ENCODE data around the gene RRP12. TPM values are rescaled to one million over a fixed set of nuclear protein-coding genes. Genes with fewer than 3 reads are reported as not detected.
"Not testable (repeated sequence)": the region's sequence is repeated elsewhere in the genome, so short reads cannot be mapped to it uniquely, and the experiment has no call there.

RRP12 gene
- polyA plus RNA-seq, 1 experiment = 10.6 TPM

DNA sequence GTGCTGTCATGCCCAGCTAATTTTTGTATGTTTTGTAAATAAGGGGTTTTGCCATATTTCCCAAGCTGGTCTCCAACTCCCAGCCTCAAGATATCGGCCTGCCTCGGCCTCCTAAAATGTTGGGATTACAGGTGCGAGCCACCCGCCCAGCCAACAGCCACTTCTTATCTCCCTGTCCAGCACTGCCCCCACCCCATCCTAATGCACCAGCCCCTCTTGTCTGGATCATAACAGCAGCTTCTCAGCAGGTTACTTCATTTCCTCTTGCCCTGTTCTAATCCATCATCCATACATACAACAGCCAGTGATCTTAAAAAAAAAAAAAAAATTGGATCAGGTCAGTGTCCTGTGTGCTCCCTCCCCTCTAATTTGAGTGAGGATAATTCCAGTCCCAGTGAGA lies 53.8 kb downstream of the RRP12 start:
- H3K27me3 ChIP-seq (ENCODE audit: control insufficient read depth, insufficient read depth, low read length) = no peaks in the 10 kb centered on the region
- ChIA-PET POLR2A (no interaction called here), CTCF (interaction anchor here (1.2 kb wide), 1 partner anchor 69 kb away, joined by 3 read pairs; no protein-coding TSS in a partner anchor)
- no peak overlapping the region for H3K4me3 ChIP-seq (ENCODE audit: low read depth, low read length)
- no peak for DNase-seq (ENCODE audit: low read depth, low spot score)
- no peaks in the 10 kb centered on the region for H3K9me3 ChIP-seq (ENCODE audit: control insufficient read depth, insufficient read depth, low read length)
- H3K27ac ChIP-seq (ENCODE audit: low read depth, low read length) = no peak overlapping the region
- TF ChIP-seq, protein P1, sequence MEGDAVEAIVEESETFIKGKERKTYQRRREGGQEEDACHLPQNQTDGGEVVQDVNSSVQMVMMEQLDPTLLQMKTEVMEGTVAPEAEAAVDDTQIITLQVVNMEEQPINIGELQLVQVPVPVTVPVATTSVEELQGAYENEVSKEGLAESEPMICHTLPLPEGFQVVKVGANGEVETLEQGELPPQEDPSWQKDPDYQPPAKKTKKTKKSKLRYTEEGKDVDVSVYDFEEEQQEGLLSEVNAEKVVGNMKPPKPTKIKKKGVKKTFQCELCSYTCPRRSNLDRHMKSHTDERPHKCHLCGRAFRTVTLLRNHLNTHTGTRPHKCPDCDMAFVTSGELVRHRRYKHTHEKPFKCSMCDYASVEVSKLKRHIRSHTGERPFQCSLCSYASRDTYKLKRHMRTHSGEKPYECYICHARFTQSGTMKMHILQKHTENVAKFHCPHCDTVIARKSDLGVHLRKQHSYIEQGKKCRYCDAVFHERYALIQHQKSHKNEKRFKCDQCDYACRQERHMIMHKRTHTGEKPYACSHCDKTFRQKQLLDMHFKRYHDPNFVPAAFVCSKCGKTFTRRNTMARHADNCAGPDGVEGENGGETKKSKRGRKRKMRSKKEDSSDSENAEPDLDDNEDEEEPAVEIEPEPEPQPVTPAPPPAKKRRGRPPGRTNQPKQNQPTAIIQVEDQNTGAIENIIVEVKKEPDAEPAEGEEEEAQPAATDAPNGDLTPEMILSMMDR (IDR thresholded peaks at IDR 0.05; ENCODE audit: low read depth, low read length) = no peak

DNA sequence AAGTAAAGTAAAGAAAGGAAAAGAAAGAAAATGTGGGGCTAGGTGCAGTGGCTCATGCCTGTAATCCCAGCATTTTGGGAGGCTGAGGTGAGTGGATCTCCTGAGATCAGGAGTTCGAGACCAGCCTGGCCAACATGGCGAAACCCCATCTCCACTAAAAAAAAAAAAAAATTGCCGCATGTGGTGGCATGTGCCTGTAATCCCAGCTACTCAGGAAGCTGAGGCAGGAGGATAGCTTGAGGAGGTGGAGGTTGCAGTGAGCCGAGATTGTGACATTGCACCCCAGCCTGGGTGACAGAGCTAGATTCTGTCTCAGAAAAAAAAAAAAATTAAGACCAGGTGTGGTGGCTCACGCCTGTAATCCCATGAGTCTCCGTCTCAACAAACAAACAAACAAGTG lies 57.5 kb downstream of the RRP12 start:
- DNase-seq (ENCODE audit: low read depth, low spot score); H3K27ac ChIP-seq (ENCODE audit: low read depth, low read length); POLR2A ChIA-PET; H3K4me3 ChIP-seq (ENCODE audit: low read depth, low read length); H3K27me3 ChIP-seq (ENCODE audit: control insufficient read depth, insufficient read depth, low read length); H3K9me3 ChIP-seq (ENCODE audit: control insufficient read depth, insufficient read depth, low read length); CTCF ChIA-PET: not testable (repeated sequence)

GRCh38 chr10:97341416-97341815 lies 59.7 kb downstream of the RRP12 start:
- Histone ChIP-seq H3K4me3 (ENCODE audit: low read depth, low read length) (no peak overlapping the region), H3K9me3 (ENCODE audit: control insufficient read depth, insufficient read depth, low read length) (no peaks in the 10 kb centered on the region), H3K27me3 (ENCODE audit: control insufficient read depth, insufficient read depth, low read length) (peaks cover 24% of the 10 kb centered on the region), H3K27ac (ENCODE audit: low read depth, low read length) (no peak overlapping the region)
- POLR2A ChIA-PET = interaction anchor here (0.6 kb wide), 1 partner anchor 61 kb away, joined by 3 read pairs; no protein-coding TSS in a partner anchor
- TF ChIP-seq, protein P1 (IDR thresholded peaks at IDR 0.05; ENCODE audit: low read depth, low read length) = no peak
- DNase-seq (ENCODE audit: low read depth, low spot score) = no peak
- CTCF ChIA-PET = no interaction called here

DNA sequence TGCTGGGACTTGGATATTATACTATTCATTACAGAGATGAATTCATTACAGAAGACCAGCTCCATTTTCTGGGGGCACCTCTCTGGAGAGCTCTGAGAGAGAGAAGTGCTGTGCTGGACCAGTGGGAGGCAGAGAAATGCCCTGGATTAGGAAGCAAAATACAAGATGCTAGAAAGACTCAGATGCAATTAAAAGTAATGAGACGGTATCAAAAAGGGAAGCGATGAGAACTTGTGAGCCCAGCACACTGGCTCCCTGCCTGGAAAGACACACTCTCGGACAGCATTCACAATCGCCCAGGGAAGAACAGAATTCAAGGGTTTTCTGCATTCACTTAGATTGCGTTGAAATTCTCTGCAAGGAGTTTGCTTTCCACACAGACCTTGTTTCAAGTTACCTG lies 63.1 kb downstream of the RRP12 start:
- ChIA-PET CTCF (no interaction called here), POLR2A (interaction anchor here (0.6 to 0.7 kb wide), 2 partner anchors 36 to 349 kb away, joined by 3 to 5 read pairs; partner anchors contain the start of gene AVPI1)
- H3K4me3 ChIP-seq (ENCODE audit: low read depth, low read length) = no peak overlapping the region
- no peak overlapping the region for H3K27ac ChIP-seq (ENCODE audit: low read depth, low read length)
- TF ChIP-seq, protein P1 (IDR thresholded peaks at IDR 0.05; ENCODE audit: low read depth, low read length) = no peak
- DNase-seq (ENCODE audit: low read depth, low spot score) = no peak
- H3K27me3 ChIP-seq (ENCODE audit: control insufficient read depth, insufficient read depth, low read length) = peaks cover 36% of the 10 kb centered on the region
- no peaks in the 10 kb centered on the region for H3K9me3 ChIP-seq (ENCODE audit: control insufficient read depth, insufficient read depth, low read length)

DNA sequence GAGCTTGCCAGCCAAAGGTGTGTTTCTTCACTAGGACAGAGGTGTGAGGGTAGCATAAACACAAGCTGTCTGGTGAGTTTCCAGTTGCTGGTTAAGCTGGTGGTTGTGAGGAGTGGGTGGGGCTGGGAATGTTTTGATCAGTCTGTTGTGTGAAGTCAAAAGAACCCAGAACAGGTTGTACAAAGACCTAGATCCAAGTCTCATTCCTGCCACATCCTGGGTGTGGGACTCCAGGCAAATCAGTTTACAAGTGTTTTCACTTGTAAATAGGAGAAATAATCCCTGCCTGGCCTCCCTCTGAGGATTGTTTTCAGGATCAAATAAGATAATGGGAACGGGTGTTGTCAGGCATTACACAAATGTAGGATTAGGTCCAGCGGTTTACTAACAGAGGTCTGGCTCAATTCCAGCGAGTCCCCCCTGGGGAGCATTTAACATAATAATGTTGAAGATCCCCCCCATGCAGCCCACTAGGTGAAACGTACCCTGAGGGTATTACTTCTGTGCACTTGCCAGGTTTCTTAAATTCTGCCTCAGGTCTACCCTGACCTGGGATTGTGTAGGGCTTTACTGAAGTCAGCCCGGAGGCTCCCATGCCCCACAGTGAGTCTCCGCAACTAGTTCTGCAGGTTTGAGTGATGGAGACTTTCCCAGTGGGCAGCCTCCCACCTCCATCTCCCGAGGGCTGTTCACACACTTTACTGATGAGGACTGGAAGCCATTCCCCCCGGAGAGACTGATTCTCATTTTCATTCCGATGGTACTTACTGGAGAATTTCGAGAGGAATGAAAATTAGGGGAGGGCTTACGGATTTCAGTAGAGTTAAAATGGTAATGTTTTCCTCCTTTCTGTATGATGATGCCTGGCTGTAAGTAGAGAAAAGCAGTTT lies 64.0 kb downstream of the RRP12 start:
- H3K4me3 ChIP-seq (ENCODE audit: low read depth, low read length) = no peak overlapping the region
- ChIA-PET POLR2A (interaction anchor here (0.7 kb wide), 1 partner anchor 350 kb away, joined by 3 read pairs; the partner anchor contains the start of gene AVPI1), CTCF (no interaction called here)
- H3K27me3 ChIP-seq (ENCODE audit: control insufficient read depth, insufficient read depth, low read length) = peaks cover 35% of the 10 kb centered on the region
- TF ChIP-seq, protein P1 (IDR thresholded peaks at IDR 0.05; ENCODE audit: low read depth, low read length) = no peak
- DNase-seq (ENCODE audit: low read depth, low spot score) = no peak
- no peaks in the 10 kb centered on the region for H3K9me3 ChIP-seq (ENCODE audit: control insufficient read depth, insufficient read depth, low read length)
- no peak overlapping the region for H3K27ac ChIP-seq (ENCODE audit: low read depth, low read length)

All from AG04450 (cell line).